GM12878 (cell line): ENCODE results near the gene ROBO1. TPM values are rescaled to one million over a fixed set of nuclear protein-coding genes. Genes with fewer than 3 reads are reported as not detected.

Source experiments
- ATAC-seq: fragments of 200-7000 bp; cut with Tn5 transposase; 3 replicates; pipeline ENCODE4 v1.9.1; 2020; ENCODE audit warnings: mild to moderate bottlenecking, moderate library complexity
- BruUV-seq: library from RNA; stranded (reverse); fragments of 400-500 nt; replicated peaks from 2 replicates; lab custom pipeline; 2021; lab: Mats Ljungman, UMichigan
- CTCF ChIA-PET: fragments of 300-600 bp; sonication (Branson Sonifier 250); formaldehyde crosslinking; extraction: SDS; loops from one replicate; lab custom pipeline; 2021; ENCODE audit warnings: inconsistent platforms; lab: Yijun Ruan, JAX
- POLR2A ChIA-PET: fragments of 350-600 bp; formaldehyde crosslinking; extraction: SDS; loops from one replicate; lab custom pipeline; 2021; ENCODE audit warnings: inconsistent platforms; lab: Charles Lee
- RAD21 ChIA-PET: fragments of 300-600 bp; sonication (Branson Sonifier 250); formaldehyde crosslinking; loops from one replicate; lab custom pipeline; 2023; ENCODE audit warnings: antibody characterized with exemption; ENCODE audit not compliant: unreplicated experiment; lab: Charles Lee
- SMC1A ChIA-PET: fragments of 300-600 bp; sonication (Branson Sonifier 250); formaldehyde crosslinking; loops from one replicate; lab custom pipeline; 2023; ENCODE audit not compliant: unreplicated experiment, uncharacterized antibody; lab: Charles Lee
- DNase-seq: peaks from one replicate; pipeline ENCODE4 v3.0.0-alpha.2; 2011; ENCODE audit warnings: low read depth, low spot score
- FAIRE-seq: peaks from 3 replicates; lab custom pipeline; 2011; peaks lifted over from hg19 to GRCh38; lab: Jason Lieb, UNC
- H2AFZ ChIP-seq: 2 replicates; pipeline ENCODE4 v1.6.0; 2011; ENCODE audit warnings: low read depth, low read length, control low read depth; ENCODE audit not compliant: control insufficient read depth
- H3K27ac ChIP-seq: 2 replicates; pipeline ENCODE4 v1.5.1; 2011; ENCODE audit warnings: control low read depth; ENCODE audit not compliant: control insufficient read depth, insufficient read depth
- H3K27me3 ChIP-seq, 2 experiments: replicated peaks in 1 of 2; 2 replicates each; pipeline versions ENCODE4 v1.6.0 to v1.6.1; 2011; ENCODE audit warnings: low read length in 1 of 2; ENCODE audit not compliant: control insufficient read depth in 2 of 2, insufficient read depth in 2 of 2
- H3K36me3 ChIP-seq, 2 experiments: 2 replicates each; pipeline ENCODE4 v1.5.1; 2011; ENCODE audit warnings: low read length in 1 of 2; ENCODE audit not compliant: control insufficient read depth in 2 of 2, insufficient read depth in 2 of 2
- H3K4me1 ChIP-seq: 2 replicates; pipeline ENCODE4 v1.6.1; 2011; ENCODE audit warnings: mild to moderate bottlenecking, low read length, moderate library complexity, mixed read lengths; ENCODE audit not compliant: control insufficient read depth, insufficient read depth
- H3K4me2 ChIP-seq: 2 replicates; pipeline ENCODE4 v1.6.0; 2011; ENCODE audit warnings: control low read depth; ENCODE audit not compliant: control insufficient read depth, insufficient read depth
- H3K4me3 ChIP-seq: fragments of 200-600 bp; sonication (generic); 2 replicates; pipeline ENCODE4 v1.5.1; 2016
- H3K79me2 ChIP-seq: 2 replicates; pipeline ENCODE4 v1.6.0; 2011; ENCODE audit warnings: low read length; ENCODE audit not compliant: control insufficient read depth, insufficient read depth
- H3K9ac ChIP-seq: 2 replicates; pipeline ENCODE4 v1.8.0; 2011; ENCODE audit warnings: low read length, control low read depth, mixed read lengths; ENCODE audit not compliant: control insufficient read depth, insufficient read depth
- H3K9me3 ChIP-seq: replicated peaks from 3 replicates; pipeline ENCODE4 v1.5.1; 2011; ENCODE audit warnings: mild to moderate bottlenecking, low read length; ENCODE audit not compliant: control insufficient read depth, insufficient read depth
- H4K20me1 ChIP-seq: 2 replicates; pipeline ENCODE4 v1.6.0; 2011; ENCODE audit not compliant: control insufficient read depth, insufficient read depth
- HSF1 ChIP-seq: fragments of 150-350 bp; IDR thresholded peaks from 2 replicates; pipeline ENCODE4 v1.6.1; 2014; ENCODE audit warnings: mild to moderate bottlenecking, low read depth, low read length
- IRF4 ChIP-seq: IDR thresholded peaks from 2 replicates; pipeline ENCODE4 v1.6.1; 2011; ENCODE audit warnings: low read depth, low read length
- MEF2B ChIP-seq: fragments of 450-650 bp; IDR thresholded peaks from 2 replicates; pipeline ENCODE4 v1.6.1; 2018; ENCODE audit warnings: mild to moderate bottlenecking, moderate library complexity; ENCODE audit not compliant: partially characterized antibody, poor library complexity, severe bottlenecking
- MTA2 ChIP-seq: fragments of 450-650 bp; IDR thresholded peaks from 2 replicates; pipeline ENCODE4 v1.6.1; 2016; ENCODE audit warnings: low read depth, mild to moderate bottlenecking, moderate library complexity
- WGBS: methylation state at CpG from one replicate; pipeline ENCODE4 v1.1.6; 2016; ENCODE audit warnings: low lambda C conversion rate; ENCODE audit not compliant: insufficient replicate concordance, insufficient coverage; ENCODE audit errors: missing lambda C conversion rate; 5-methylcytosine and 5-hydroxymethylcytosine counted together
- in situ Hi-C: fragments of 300-500 bp; cut with MboI; formaldehyde crosslinking; loops from 9 replicates; pipeline ENCODE4 v1.14.3; 2018; ENCODE audit warnings: mixed read lengths
- intact Hi-C: fragments of 100-400 bp; cut with micrococcal nuclease; formaldehyde crosslinking; loops from one replicate; pipeline ENCODE4 v1.14.2; 2022; ENCODE audit not compliant: unreplicated experiment
- polyA plus RNA-seq, 11 experiments: library from polyadenylated mRNA; depleted of rRNA in 4 of 11; unstranded in 6 of 11; stranded (reverse) in 5 of 11; fragments of >200 nt; fragmentation: Nextera tagmentation in 4 of 11; fragmentation: Illumina TruSeq in 1 of 11; extraction: Ambion mirVana in 4 of 11; extraction: Trizol in 1 of 11; gene quantifications; 1 replicate in 1 of 11; 2 replicates in 10 of 11; pipeline versions ENCODE4 v1.2.1 to v1.2.3, GENCODE V29; 2011 to 2016; ENCODE audit warnings: inconsistent platforms in 2 of 11, missing spikeins in 2 of 11, low read depth in 1 of 11
- total RNA-seq, 4 experiments: library from RNA; depleted of rRNA in 3 of 4; stranded (reverse); fragments of >200 nt in 3 of 4; fragmentation: Illumina TruSeq in 1 of 4; extraction: Trizol in 1 of 4; gene quantifications; 2 replicates each; pipeline versions ENCODE4 v1.2.1 to v1.2.3, GENCODE V29; 2013 to 2021
- TF ChIP-seq, protein P1 (sequence below): IDR thresholded peaks from 2 replicates; pipeline ENCODE4 v1.6.1; 2012; ENCODE audit warnings: improper control_type of control experiment, low read depth, low read length; ENCODE audit not compliant: insufficient replicate concordance
- TF ChIP-seq, protein P2 (sequence below): fragments of 450-650 bp; IDR thresholded peaks from 2 replicates; pipeline ENCODE4 v1.6.1; 2017; ENCODE audit warnings: low read depth, mild to moderate bottlenecking, moderate library complexity
- TF ChIP-seq, protein P3 (sequence below): IDR thresholded peaks from 2 replicates; pipeline ENCODE4 v1.6.1; 2011; ENCODE audit warnings: borderline replicate concordance, low read depth, mild to moderate bottlenecking, moderate library complexity, mixed read lengths, low read length; ENCODE audit not compliant: insufficient read depth; ENCODE audit errors: extremely low read length
- TF ChIP-seq, protein P4 (sequence below): fragments of 450-650 bp; IDR thresholded peaks from 2 replicates; pipeline ENCODE4 v1.6.1; 2017; ENCODE audit warnings: mild to moderate bottlenecking, moderate library complexity

Gene ROBO1
- total and polyA plus RNA-seq, 10 of the 15 experiments (the other 5 are each of a cell fraction or from before 2014, with no cell fraction given): 0.29 to 46.5 (median 1.2) TPM

GRCh38 chr3:78860567-78860966 lies 907.2 kb downstream of the ROBO1 start:
- Histone ChIP-seq H2AFZ (no peak overlapping the region), H3K4me2 (no peak overlapping the region), H3K27ac (no peak overlapping the region), H3K79me2 (no peaks in the 10 kb centered on the region), H4K20me1 (no peaks in the 10 kb centered on the region), H3K4me1 (no peaks in the 10 kb centered on the region), H3K9ac (no peak overlapping the region), H3K27me3 (no peaks in the 10 kb centered on the region), H3K4me3 (no peak overlapping the region), H3K9me3 (no peaks in the 10 kb centered on the region), H3K36me3 (no peaks in the 10 kb centered on the region)
- CTCF ChIA-PET: interaction anchor here (0.6 to 1.8 kb wide), 4 partner anchors 11 to 171 kb away, joined by 3 to 6 read pairs (median 3); no protein-coding TSS in a partner anchor
- BruUV-seq: no TSS peak
- DNase-seq: no peak
- POLR2A ChIA-PET: interaction anchor here (0.6 to 1.5 kb wide), 2 partner anchors 23 to 115 kb away, joined by 3 to 9 read pairs; no protein-coding TSS in a partner anchor
- RAD21 ChIA-PET: interaction anchor here (1.0 to 4.2 kb wide), 8 partner anchors 11 to 165 kb away, joined by 3 to 31 read pairs (median 4); no protein-coding TSS in a partner anchor
- FAIRE-seq: no peak
- SMC1A ChIA-PET: interaction anchor here (0.6 to 4.4 kb wide), 11 partner anchors 9 to 171 kb away, joined by 3 to 33 read pairs (median 5); no protein-coding TSS in a partner anchor
- in situ Hi-C loops (no loop called here), intact Hi-C loops (no loop called here)
- 58% methylated on average over 4 of the region's 4 CpGs for WGBS
- ATAC-seq: no peak
- peak; percentile 23; the same call in 1 of the 2 replicates for TF ChIP-seq MTA2
- TF ChIP-seq, protein P1, sequence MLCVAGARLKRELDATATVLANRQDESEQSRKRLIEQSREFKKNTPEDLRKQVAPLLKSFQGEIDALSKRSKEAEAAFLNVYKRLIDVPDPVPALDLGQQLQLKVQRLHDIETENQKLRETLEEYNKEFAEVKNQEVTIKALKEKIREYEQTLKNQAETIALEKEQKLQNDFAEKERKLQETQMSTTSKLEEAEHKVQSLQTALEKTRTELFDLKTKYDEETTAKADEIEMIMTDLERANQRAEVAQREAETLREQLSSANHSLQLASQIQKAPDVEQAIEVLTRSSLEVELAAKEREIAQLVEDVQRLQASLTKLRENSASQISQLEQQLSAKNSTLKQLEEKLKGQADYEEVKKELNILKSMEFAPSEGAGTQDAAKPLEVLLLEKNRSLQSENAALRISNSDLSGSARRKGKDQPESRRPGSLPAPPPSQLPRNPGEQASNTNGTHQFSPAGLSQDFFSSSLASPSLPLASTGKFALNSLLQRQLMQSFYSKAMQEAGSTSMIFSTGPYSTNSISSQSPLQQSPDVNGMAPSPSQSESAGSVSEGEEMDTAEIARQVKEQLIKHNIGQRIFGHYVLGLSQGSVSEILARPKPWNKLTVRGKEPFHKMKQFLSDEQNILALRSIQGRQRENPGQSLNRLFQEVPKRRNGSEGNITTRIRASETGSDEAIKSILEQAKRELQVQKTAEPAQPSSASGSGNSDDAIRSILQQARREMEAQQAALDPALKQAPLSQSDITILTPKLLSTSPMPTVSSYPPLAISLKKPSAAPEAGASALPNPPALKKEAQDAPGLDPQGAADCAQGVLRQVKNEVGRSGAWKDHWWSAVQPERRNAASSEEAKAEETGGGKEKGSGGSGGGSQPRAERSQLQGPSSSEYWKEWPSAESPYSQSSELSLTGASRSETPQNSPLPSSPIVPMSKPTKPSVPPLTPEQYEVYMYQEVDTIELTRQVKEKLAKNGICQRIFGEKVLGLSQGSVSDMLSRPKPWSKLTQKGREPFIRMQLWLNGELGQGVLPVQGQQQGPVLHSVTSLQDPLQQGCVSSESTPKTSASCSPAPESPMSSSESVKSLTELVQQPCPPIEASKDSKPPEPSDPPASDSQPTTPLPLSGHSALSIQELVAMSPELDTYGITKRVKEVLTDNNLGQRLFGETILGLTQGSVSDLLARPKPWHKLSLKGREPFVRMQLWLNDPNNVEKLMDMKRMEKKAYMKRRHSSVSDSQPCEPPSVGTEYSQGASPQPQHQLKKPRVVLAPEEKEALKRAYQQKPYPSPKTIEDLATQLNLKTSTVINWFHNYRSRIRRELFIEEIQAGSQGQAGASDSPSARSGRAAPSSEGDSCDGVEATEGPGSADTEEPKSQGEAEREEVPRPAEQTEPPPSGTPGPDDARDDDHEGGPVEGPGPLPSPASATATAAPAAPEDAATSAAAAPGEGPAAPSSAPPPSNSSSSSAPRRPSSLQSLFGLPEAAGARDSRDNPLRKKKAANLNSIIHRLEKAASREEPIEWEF: peak; percentile 37
- TF ChIP-seq, protein P2, sequence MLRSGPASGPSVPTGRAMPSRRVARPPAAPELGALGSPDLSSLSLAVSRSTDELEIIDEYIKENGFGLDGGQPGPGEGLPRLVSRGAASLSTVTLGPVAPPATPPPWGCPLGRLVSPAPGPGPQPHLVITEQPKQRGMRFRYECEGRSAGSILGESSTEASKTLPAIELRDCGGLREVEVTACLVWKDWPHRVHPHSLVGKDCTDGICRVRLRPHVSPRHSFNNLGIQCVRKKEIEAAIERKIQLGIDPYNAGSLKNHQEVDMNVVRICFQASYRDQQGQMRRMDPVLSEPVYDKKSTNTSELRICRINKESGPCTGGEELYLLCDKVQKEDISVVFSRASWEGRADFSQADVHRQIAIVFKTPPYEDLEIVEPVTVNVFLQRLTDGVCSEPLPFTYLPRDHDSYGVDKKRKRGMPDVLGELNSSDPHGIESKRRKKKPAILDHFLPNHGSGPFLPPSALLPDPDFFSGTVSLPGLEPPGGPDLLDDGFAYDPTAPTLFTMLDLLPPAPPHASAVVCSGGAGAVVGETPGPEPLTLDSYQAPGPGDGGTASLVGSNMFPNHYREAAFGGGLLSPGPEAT: 0 out of 2 replicates have a peak, but pooled peaks have one; percentile 18
- TF ChIP-seq MEF2B: peak; percentile 70
- TF ChIP-seq, protein P3, sequence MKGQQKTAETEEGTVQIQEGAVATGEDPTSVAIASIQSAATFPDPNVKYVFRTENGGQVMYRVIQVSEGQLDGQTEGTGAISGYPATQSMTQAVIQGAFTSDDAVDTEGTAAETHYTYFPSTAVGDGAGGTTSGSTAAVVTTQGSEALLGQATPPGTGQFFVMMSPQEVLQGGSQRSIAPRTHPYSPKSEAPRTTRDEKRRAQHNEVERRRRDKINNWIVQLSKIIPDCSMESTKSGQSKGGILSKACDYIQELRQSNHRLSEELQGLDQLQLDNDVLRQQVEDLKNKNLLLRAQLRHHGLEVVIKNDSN: no peak
- no peak for TF ChIP-seq IRF4
- peak; percentile 54; the same call in 1 of the 2 replicates for TF ChIP-seq HSF1
- TF ChIP-seq, protein P4, sequence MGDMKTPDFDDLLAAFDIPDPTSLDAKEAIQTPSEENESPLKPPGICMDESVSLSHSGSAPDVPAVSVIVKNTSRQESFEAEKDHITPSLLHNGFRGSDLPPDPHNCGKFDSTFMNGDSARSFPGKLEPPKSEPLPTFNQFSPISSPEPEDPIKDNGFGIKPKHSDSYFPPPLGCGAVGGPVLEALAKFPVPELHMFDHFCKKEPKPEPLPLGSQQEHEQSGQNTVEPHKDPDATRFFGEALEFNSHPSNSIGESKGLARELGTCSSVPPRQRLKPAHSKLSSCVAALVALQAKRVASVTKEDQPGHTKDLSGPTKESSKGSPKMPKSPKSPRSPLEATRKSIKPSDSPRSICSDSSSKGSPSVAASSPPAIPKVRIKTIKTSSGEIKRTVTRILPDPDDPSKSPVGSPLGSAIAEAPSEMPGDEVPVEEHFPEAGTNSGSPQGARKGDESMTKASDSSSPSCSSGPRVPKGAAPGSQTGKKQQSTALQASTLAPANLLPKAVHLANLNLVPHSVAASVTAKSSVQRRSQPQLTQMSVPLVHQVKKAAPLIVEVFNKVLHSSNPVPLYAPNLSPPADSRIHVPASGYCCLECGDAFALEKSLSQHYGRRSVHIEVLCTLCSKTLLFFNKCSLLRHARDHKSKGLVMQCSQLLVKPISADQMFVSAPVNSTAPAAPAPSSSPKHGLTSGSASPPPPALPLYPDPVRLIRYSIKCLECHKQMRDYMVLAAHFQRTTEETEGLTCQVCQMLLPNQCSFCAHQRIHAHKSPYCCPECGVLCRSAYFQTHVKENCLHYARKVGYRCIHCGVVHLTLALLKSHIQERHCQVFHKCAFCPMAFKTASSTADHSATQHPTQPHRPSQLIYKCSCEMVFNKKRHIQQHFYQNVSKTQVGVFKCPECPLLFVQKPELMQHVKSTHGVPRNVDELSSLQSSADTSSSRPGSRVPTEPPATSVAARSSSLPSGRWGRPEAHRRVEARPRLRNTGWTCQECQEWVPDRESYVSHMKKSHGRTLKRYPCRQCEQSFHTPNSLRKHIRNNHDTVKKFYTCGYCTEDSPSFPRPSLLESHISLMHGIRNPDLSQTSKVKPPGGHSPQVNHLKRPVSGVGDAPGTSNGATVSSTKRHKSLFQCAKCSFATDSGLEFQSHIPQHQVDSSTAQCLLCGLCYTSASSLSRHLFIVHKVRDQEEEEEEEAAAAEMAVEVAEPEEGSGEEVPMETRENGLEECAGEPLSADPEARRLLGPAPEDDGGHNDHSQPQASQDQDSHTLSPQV: no peak
